H1 (cell line): ENCODE results near the gene TUBB8. TPM values are rescaled to one million over a fixed set of nuclear protein-coding genes. Genes with fewer than 3 reads are reported as not detected.

Experiments
- CTCF ChIA-PET: fragments of 300-600 bp; sonication (Branson Sonifier 250); formaldehyde crosslinking; loops from one replicate; lab custom pipeline; 2021; ENCODE audit not compliant: partially characterized antibody; lab: Charles Lee
- POLR2A ChIA-PET: fragments of 300-600 bp; sonication (Branson Sonifier 250); formaldehyde crosslinking; loops from one replicate; lab custom pipeline; 2021; ENCODE audit warnings: inconsistent platforms; ENCODE audit not compliant: partially characterized antibody; lab: Charles Lee
- DNase-seq, 2 experiments: peaks; one replicate each; pipeline versions ENCODE4 v3.0.0 to v3.0.0-alpha.2; 2010 to 2022; ENCODE audit warnings: low spot score in 2 of 2, low read depth in 1 of 2, mixed read lengths in 1 of 2
- FAIRE-seq: peaks from 2 replicates; lab custom pipeline; 2011; peaks lifted over from hg19 to GRCh38; lab: Jason Lieb, UNC
- H2AFZ ChIP-seq: 2 replicates; pipeline ENCODE4 v1.8.1; 2012; ENCODE audit warnings: low read length, inconsistent platforms
- H2AK5ac ChIP-seq: 2 replicates; pipeline ENCODE4 v1.6.1; 2013; ENCODE audit warnings: low read depth, low read length
- H2BK120ac ChIP-seq: replicated peaks from 2 replicates; pipeline ENCODE3; 2013; ENCODE audit warnings: low read depth, low read length, inconsistent platforms
- H2BK12ac ChIP-seq: 2 replicates; pipeline ENCODE4 v1.6.1; 2013; ENCODE audit warnings: low read depth, low read length
- H2BK15ac ChIP-seq: 2 replicates; pipeline ENCODE4 v1.6.1; 2013; ENCODE audit warnings: low read length
- H2BK20ac ChIP-seq: 2 replicates; pipeline ENCODE4 v1.6.1; 2013; ENCODE audit warnings: low read length
- H2BK5ac ChIP-seq: 2 replicates; pipeline ENCODE4 v1.6.1; 2013; ENCODE audit warnings: low read depth, low read length
- H3K14ac ChIP-seq: 2 replicates; pipeline ENCODE4 v1.6.1; 2013; ENCODE audit warnings: inconsistent platforms; ENCODE audit not compliant: insufficient read length
- H3K18ac ChIP-seq: 2 replicates; pipeline ENCODE4 v1.6.1; 2013; ENCODE audit warnings: low read length; ENCODE audit errors: extremely low read depth
- H3K23ac ChIP-seq: 2 replicates; pipeline ENCODE4 v1.6.1; 2013; ENCODE audit warnings: inconsistent platforms; ENCODE audit not compliant: insufficient read length
- H3K23me2 ChIP-seq: 2 replicates; pipeline ENCODE4 v1.6.1; 2013; ENCODE audit warnings: low read depth, low read length
- H3K27ac ChIP-seq: 2 replicates; pipeline ENCODE4 v1.6.1; 2011; ENCODE audit warnings: low read depth, low read length, inconsistent platforms
- H3K27me3 ChIP-seq, 4 experiments: replicated peaks in 1 of 4; 1 replicate in 1 of 4; 2 replicates in 3 of 4; pipeline versions ENCODE4 v1.6.1 to v1.8.1; 2011 to 2013; ENCODE audit warnings: low read length in 3 of 4, mild to moderate bottlenecking in 3 of 4, inconsistent platforms in 2 of 4, mixed read lengths in 2 of 4, moderate library complexity in 1 of 4; ENCODE audit not compliant: control insufficient read depth in 3 of 4, insufficient read depth in 3 of 4; ENCODE audit errors: extremely low read depth in 1 of 4
- H3K36me3 ChIP-seq, 4 experiments: 2 replicates each; pipeline versions ENCODE4 v1.6.1 to v1.8.1; 2011 to 2013; ENCODE audit warnings: mild to moderate bottlenecking in 4 of 4, low read length in 3 of 4, moderate library complexity in 2 of 4, control low read depth in 1 of 4, inconsistent platforms in 1 of 4; ENCODE audit not compliant: insufficient read depth in 4 of 4, control insufficient read depth in 2 of 4
- H3K4ac ChIP-seq: replicated peaks from 2 replicates; pipeline ENCODE3; 2013; ENCODE audit warnings: low read length, low read depth, mixed read lengths, inconsistent platforms; ENCODE audit not compliant: insufficient read length
- H3K4me1 ChIP-seq, 4 experiments: replicated peaks in 1 of 4; 1 replicate in 1 of 4; 2 replicates in 3 of 4; pipeline versions ENCODE4 v1.6.1 to v1.8.1; 2011 to 2013; ENCODE audit warnings: low read length in 3 of 4, inconsistent platforms in 2 of 4, mixed read lengths in 1 of 4; ENCODE audit not compliant: insufficient read depth in 4 of 4, control insufficient read depth in 3 of 4
- H3K4me2 ChIP-seq, 2 experiments: 2 replicates each; pipeline versions ENCODE4 v1.6.1 to v1.8.1; 2011 to 2013; ENCODE audit warnings: low read depth in 2 of 2, low read length in 2 of 2, control low read depth in 1 of 2, inconsistent platforms in 1 of 2, mild to moderate bottlenecking in 1 of 2; ENCODE audit not compliant: insufficient read depth in 1 of 2
- H3K4me3 ChIP-seq, 4 experiments: fragments of 200-600, 300-600 bp in 1 of 4; sonication (generic), shearing (Covaris generic), sonication (Bioruptor Twin) in 1 of 4; 2 replicates each; pipeline versions ENCODE4 v1.5.1 to v1.8.1; 2011 to 2016; ENCODE audit warnings: low read length in 4 of 4, low read depth in 3 of 4, control low read depth in 2 of 4, inconsistent platforms in 2 of 4, mild to moderate bottlenecking in 2 of 4, mixed read lengths in 1 of 4, moderate library complexity in 1 of 4; ENCODE audit not compliant: insufficient read depth in 2 of 4; ENCODE audit errors: extremely low read depth in 1 of 4
- H3K56ac ChIP-seq: replicated peaks from 2 replicates; pipeline ENCODE3; 2013; ENCODE audit warnings: low read depth, mild to moderate bottlenecking, mixed read lengths, low read length, inconsistent platforms; ENCODE audit not compliant: insufficient read length
- H3K79me1 ChIP-seq: 2 replicates; pipeline ENCODE4 v1.6.1; 2013; ENCODE audit warnings: low read depth, low read length, control low read depth
- H3K79me2 ChIP-seq, 2 experiments: 2 replicates each; pipeline versions ENCODE4 v1.6.1 to v1.8.1; 2012 to 2013; ENCODE audit warnings: low read length in 2 of 2, mild to moderate bottlenecking in 2 of 2, inconsistent platforms in 1 of 2; ENCODE audit not compliant: insufficient read depth in 2 of 2, control insufficient read depth in 1 of 2
- H3K9ac ChIP-seq, 4 experiments: replicated peaks in 1 of 4; 1 replicate in 1 of 4; 2 replicates in 3 of 4; pipeline versions ENCODE4 v1.6.1 to v1.8.1; 2011 to 2013; ENCODE audit warnings: low read depth in 3 of 4, low read length in 3 of 4, control low read depth in 2 of 4, mild to moderate bottlenecking in 2 of 4, moderate library complexity in 2 of 4, inconsistent platforms in 1 of 4; ENCODE audit errors: extremely low read depth in 1 of 4
- H3K9me3 ChIP-seq, 2 experiments: 2 replicates each; pipeline versions ENCODE4 v1.6.1 to v1.8.1; 2012 to 2013; ENCODE audit warnings: mild to moderate bottlenecking in 2 of 2, moderate library complexity in 2 of 2, control low read depth in 1 of 2, inconsistent platforms in 1 of 2, low read depth in 1 of 2, low read length in 1 of 2, mixed read lengths in 1 of 2; ENCODE audit not compliant: insufficient read depth in 2 of 2
- H4K20me1 ChIP-seq, 2 experiments: replicated peaks in 1 of 2; 2 replicates each; pipeline versions ENCODE3 to v1.8.1; 2011 to 2013; ENCODE audit warnings: inconsistent platforms in 2 of 2, low read length in 2 of 2, mild to moderate bottlenecking in 1 of 2; ENCODE audit not compliant: insufficient read depth in 2 of 2, control insufficient read depth in 1 of 2
- H4K5ac ChIP-seq: 2 replicates; pipeline ENCODE4 v1.6.1; 2013; ENCODE audit warnings: low read length, low read depth, mixed read lengths, inconsistent platforms; ENCODE audit not compliant: insufficient read length
- H4K8ac ChIP-seq: 2 replicates; pipeline ENCODE4 v1.8.0; 2013; ENCODE audit warnings: mild to moderate bottlenecking, moderate library complexity, low read length, inconsistent platforms; ENCODE audit not compliant: insufficient read depth; ENCODE audit errors: extremely low read depth
- H4K91ac ChIP-seq: replicated peaks from 2 replicates; pipeline ENCODE3; 2013; ENCODE audit warnings: low read length, mixed read lengths, inconsistent platforms; ENCODE audit not compliant: insufficient read length
- CHD2 ChIP-seq: IDR thresholded peaks from 2 replicates; pipeline ENCODE4 v1.6.1; 2012; ENCODE audit warnings: low read length, improper control_type of control experiment
- KDM1A ChIP-seq: fragments of 200-600, 300-600 bp; sonication (generic); IDR thresholded peaks from 2 replicates; pipeline ENCODE4 v1.7.1; 2016; ENCODE audit warnings: mild to moderate bottlenecking, low read length, borderline replicate concordance
- SRF ChIP-seq: IDR thresholded peaks from 2 replicates; pipeline ENCODE4 v1.6.1; 2011; ENCODE audit warnings: mild to moderate bottlenecking, low read depth, low read length, moderate library complexity
- WGBS, 2 experiments: shearing (Covaris generic) in 1 of 2; methylation state at CpG; one replicate each; pipeline versions ENCODE4 v1.1.6 to v1.1.7; 2013 to 2015; ENCODE audit warnings: low lambda C conversion rate in 2 of 2, mixed read lengths in 2 of 2, inconsistent platforms in 1 of 2, low coverage in 1 of 2, missing lambda C conversion rate in 1 of 2; ENCODE audit not compliant: insufficient replicate concordance in 2 of 2, insufficient coverage in 1 of 2, insufficient read length in 1 of 2; ENCODE audit errors: extremely low coverage in 1 of 2, missing lambda C conversion rate in 1 of 2; 5-methylcytosine and 5-hydroxymethylcytosine counted together
- polyA plus RNA-seq, 7 experiments: library from polyadenylated mRNA; depleted of rRNA in 3 of 7; stranded (reverse) in 5 of 7; unstranded in 2 of 7; fragments of >200 nt in 5 of 7; fragments of 200-250 nt in 2 of 7; gene quantifications; 1 replicate in 5 of 7; 2 replicates in 1 of 7; 4 replicates in 1 of 7; pipeline versions ENCODE4 v1.2.1 to v1.2.3, GENCODE V29; 2011 to 2013; ENCODE audit warnings: missing spikeins in 2 of 7, mixed read lengths in 2 of 7
- total RNA-seq: library from RNA; stranded (reverse); fragmentation: NEBNext Ultra II Directional; extraction: Animal tissue kit (Norgen Biotek cat#: 25700); gene quantifications from 2 replicates; pipeline ENCODE4 v1.2.1, GENCODE V29; 2021

TUBB8 gene
- total and polyA plus RNA-seq, 2 of the 8 experiments (the other 6 are each of a cell fraction or from before 2014, with no cell fraction given), result 1.4 to 1.5 TPM

DNA sequence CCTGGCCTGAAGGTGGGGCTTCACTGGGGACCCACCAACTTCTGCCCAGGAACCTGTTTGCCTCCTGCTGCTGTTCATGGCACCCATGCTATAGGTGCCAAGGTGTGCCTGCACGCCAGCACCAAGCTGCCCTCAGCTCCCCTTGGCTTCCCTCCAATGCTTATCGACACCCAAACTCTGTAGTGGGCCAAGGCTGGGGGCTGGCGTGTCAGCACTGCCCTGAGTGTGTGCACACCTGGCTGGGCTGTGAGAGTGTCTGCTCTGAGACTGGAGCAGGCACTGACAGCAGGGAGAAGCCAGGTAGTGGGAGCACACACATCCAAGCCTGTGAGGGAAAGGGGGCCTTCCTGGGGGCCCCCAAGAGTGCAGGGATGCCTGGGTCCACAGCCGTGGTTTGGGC, 43.1 kb upstream of the TUBB8 start:
- Histone ChIP-seq H3K79me1 (no peaks in the 10 kb centered on the region), H3K79me2 (no peaks in the 10 kb centered on the region), H2BK15ac (0 out of 2 replicates have a peak overlapping the region, but pooled peaks have one; percentile 29), H3K27ac (no peak overlapping the region), H2AFZ (no peak overlapping the region), H2AK5ac (no peak overlapping the region), H2BK12ac (no peak overlapping the region), H3K36me3 (no peaks in the 10 kb centered on the region), H3K56ac (no peak overlapping the region), H2BK5ac (no peak overlapping the region), H3K4me2 (no peak overlapping the region), H3K4ac (no peak overlapping the region), H4K8ac (no peak overlapping the region), H2BK120ac (no peak overlapping the region), H3K14ac (no peak overlapping the region), H4K20me1 (no peaks in the 10 kb centered on the region), H4K91ac (no peak overlapping the region), H2BK20ac (no peak overlapping the region), H3K27me3 (no peaks in the 10 kb centered on the region), H3K4me3 (no peak overlapping the region), H3K18ac (no peak overlapping the region), H3K9ac (no peak overlapping the region), H3K23ac (no peak overlapping the region), H3K9me3 (peaks cover 22 to 36% of the 10 kb centered on the region in 2 experiments), H3K4me1 (no peaks in the 10 kb centered on the region; a peak in 1 of 7 replicates), H4K5ac (no peak overlapping the region), H3K23me2 (no peaks in the 10 kb centered on the region)
- POLR2A ChIA-PET, result no interaction called here
- 89% methylated on average over 3 of the region's 4 CpGs; no CpG with 5 or more reads in 1 of the 2 experiments for WGBS, 2 experiments
- CTCF ChIA-PET, result interaction anchor here (0.8 to 1.1 kb wide), 2 partner anchors 11 to 44 kb away, joined by 3 to 4 read pairs; no protein-coding TSS in a partner anchor
- DNase-seq, result no peak
- no peak for FAIRE-seq
- TF ChIP-seq SRF (no peak), KDM1A (no peak), CHD2 (no peak)
